HepG2 (cell line): ENCODE results near the gene AXIN1. TPM values are rescaled to one million over a fixed set of nuclear protein-coding genes. Genes with fewer than 3 reads are reported as not detected.

Experiments used
- EEA1 ChIP-seq: sonication (generic); formaldehyde crosslinking; IDR thresholded peaks from 2 replicates; pipeline ENCODE4 v1.5.1; 2020; ENCODE audit warnings: mild to moderate bottlenecking, missing genetic modification reagents, borderline replicate concordance
- ETV5 ChIP-seq: IDR thresholded peaks from 2 replicates; pipeline ENCODE4 v1.6.1; 2018; ENCODE audit warnings: missing biosample characterization, missing genetic modification reagents, inconsistent platforms, borderline replicate concordance
- FOXK1 ChIP-seq: sonication (generic); formaldehyde crosslinking; IDR thresholded peaks from 2 replicates; pipeline ENCODE4 v1.4.0; 2020; ENCODE audit warnings: low read depth, missing genetic modification reagents, borderline replicate concordance
- GATAD2A ChIP-seq: IDR thresholded peaks from 2 replicates; pipeline ENCODE4 v1.6.1; 2016
- HNRNPUL1 ChIP-seq: fragments of 200-400 bp; formaldehyde crosslinking; IDR thresholded peaks from 2 replicates; pipeline ENCODE4 v1.6.1; 2017; ENCODE audit warnings: low read depth, mild to moderate bottlenecking, low read length, moderate library complexity
- NFRKB ChIP-seq: fragments of 450-650 bp; IDR thresholded peaks from 2 replicates; pipeline ENCODE4 v1.6.1; 2017
- NR2F6 ChIP-seq, 2 experiments: IDR thresholded peaks; 2 replicates each; pipeline ENCODE4 v1.6.1; 2016; ENCODE audit warnings: antibody characterized with exemption in 1 of 2, mild to moderate bottlenecking in 1 of 2
- POLR2A ChIP-seq, 2 experiments: IDR thresholded peaks; 2 replicates each; pipeline ENCODE4 v1.6.1; 2011; ENCODE audit warnings: low read depth in 2 of 2, low read length in 2 of 2, mild to moderate bottlenecking in 1 of 2, moderate library complexity in 1 of 2; ENCODE audit not compliant: insufficient read depth in 1 of 2
- RBM39 ChIP-seq: fragments of 200-400 bp; formaldehyde crosslinking; IDR thresholded peaks from one replicate; pipeline ENCODE4 v1.6.1; 2018; ENCODE audit warnings: antibody characterized with exemption, mild to moderate bottlenecking, low read depth, low read length; ENCODE audit not compliant: poor library complexity, severe bottlenecking
- SETDB1 ChIP-seq: sonication (generic); formaldehyde crosslinking; IDR thresholded peaks from 2 replicates; pipeline ENCODE4 v1.5.1; 2020; ENCODE audit warnings: missing genetic modification reagents, mild to moderate bottlenecking, borderline replicate concordance
- SRSF4 ChIP-seq: fragments of 200-400 bp; formaldehyde crosslinking; IDR thresholded peaks from one replicate; pipeline ENCODE4 v1.6.1; 2018; ENCODE audit warnings: mild to moderate bottlenecking, low read depth, low read length, moderate library complexity; ENCODE audit not compliant: poor library complexity, severe bottlenecking
- TEAD3 ChIP-seq: optimal IDR thresholded peaks from 2 replicates; pipeline ENCODE3; 2016; ENCODE audit warnings: borderline replicate concordance
- U2AF2 ChIP-seq: fragments of 200-400 bp; formaldehyde crosslinking; IDR thresholded peaks from 2 replicates; pipeline ENCODE4 v1.6.1; 2017; ENCODE audit warnings: low read depth, mild to moderate bottlenecking, low read length
- ZBTB38 ChIP-seq: sonication (generic); formaldehyde crosslinking; IDR thresholded peaks from 2 replicates; pipeline ENCODE4 v1.5.1; 2020; ENCODE audit warnings: mild to moderate bottlenecking, missing genetic modification reagents
- ZFAT ChIP-seq: sonication (generic); formaldehyde crosslinking; conservative IDR thresholded peaks from 2 replicates; pipeline ENCODE4 v1.8.1; 2023; ENCODE audit warnings: missing genetic modification reagents, inconsistent platforms
- ZKSCAN8 ChIP-seq: IDR thresholded peaks from 2 replicates; pipeline ENCODE4 v1.6.1; 2016; ENCODE audit warnings: borderline replicate concordance, missing genetic modification reagents, missing compliant biosample characterization
- ZNF263 ChIP-seq: sonication (generic); formaldehyde crosslinking; IDR thresholded peaks from 2 replicates; pipeline ENCODE4 v1.4.0; 2020; ENCODE audit warnings: missing genetic modification reagents
- ZNF296 ChIP-seq: sonication (generic); formaldehyde crosslinking; conservative IDR thresholded peaks from 2 replicates; pipeline ENCODE4 v1.5.0; 2020; ENCODE audit warnings: mild to moderate bottlenecking, missing genetic modification reagents
- ZNF333 ChIP-seq: sonication (generic); formaldehyde crosslinking; IDR thresholded peaks from 2 replicates; pipeline ENCODE4 v1.4.0; 2020; ENCODE audit warnings: mild to moderate bottlenecking, missing genetic modification reagents, borderline replicate concordance
- ZNF414 ChIP-seq: sonication (generic); formaldehyde crosslinking; IDR thresholded peaks from 2 replicates; pipeline ENCODE4 v1.5.0; 2020; ENCODE audit warnings: missing genetic modification reagents
- ZNF460 ChIP-seq: sonication (generic); formaldehyde crosslinking; IDR thresholded peaks from 2 replicates; pipeline ENCODE4 v1.5.1; 2020; ENCODE audit warnings: missing genetic modification reagents, mild to moderate bottlenecking, borderline replicate concordance
- ZNF891 ChIP-seq: sonication (generic); formaldehyde crosslinking; IDR thresholded peaks from 2 replicates; pipeline ENCODE4 v1.5.0; 2020; ENCODE audit warnings: mild to moderate bottlenecking, missing genetic modification reagents
- polyA plus RNA-seq, 8 experiments: library from polyadenylated mRNA; depleted of rRNA in 3 of 8; stranded (reverse) in 7 of 8; unstranded in 1 of 8; fragments of >200 nt; fragmentation: Illumina TruSeq in 4 of 8; extraction: Trizol in 4 of 8; gene quantifications; 2 replicates each; pipeline versions ENCODE4 v1.2.1 to v1.2.3, GENCODE V29; 2011 to 2016; ENCODE audit warnings: low read depth in 4 of 8, missing spikeins in 1 of 8, mixed read lengths in 1 of 8; ENCODE audit not compliant: insufficient read depth in 1 of 8
- total RNA-seq, 5 experiments: library from RNA; depleted of rRNA; stranded (reverse); fragments of >200 nt; fragmentation: Illumina TruSeq; extraction: Trizol; gene quantifications; 2 replicates each; pipeline ENCODE4 v1.2.3, GENCODE V29; 2016; ENCODE audit warnings: low read depth in 1 of 5
- TF ChIP-seq, protein P1 (sequence below): sonication (generic); formaldehyde crosslinking; IDR thresholded peaks from 2 replicates; pipeline ENCODE4 v1.5.0; 2020; ENCODE audit warnings: mild to moderate bottlenecking, missing genetic modification reagents, borderline replicate concordance
- TF ChIP-seq, protein P2 (sequence below): sonication (generic); formaldehyde crosslinking; IDR thresholded peaks from 2 replicates; pipeline ENCODE4 v1.4.0; 2020; ENCODE audit warnings: missing genetic modification reagents

The AXIN1 gene
- total and polyA plus RNA-seq, 2 of the 13 experiments (the other 11 are each of a cell fraction or from before 2014, with no cell fraction given) = 24.0 to 26.0 TPM

- no peak for TF ChIP-seq ZNF296 (CRISPR knock-in tag)
- TF ChIP-seq, protein P1, sequence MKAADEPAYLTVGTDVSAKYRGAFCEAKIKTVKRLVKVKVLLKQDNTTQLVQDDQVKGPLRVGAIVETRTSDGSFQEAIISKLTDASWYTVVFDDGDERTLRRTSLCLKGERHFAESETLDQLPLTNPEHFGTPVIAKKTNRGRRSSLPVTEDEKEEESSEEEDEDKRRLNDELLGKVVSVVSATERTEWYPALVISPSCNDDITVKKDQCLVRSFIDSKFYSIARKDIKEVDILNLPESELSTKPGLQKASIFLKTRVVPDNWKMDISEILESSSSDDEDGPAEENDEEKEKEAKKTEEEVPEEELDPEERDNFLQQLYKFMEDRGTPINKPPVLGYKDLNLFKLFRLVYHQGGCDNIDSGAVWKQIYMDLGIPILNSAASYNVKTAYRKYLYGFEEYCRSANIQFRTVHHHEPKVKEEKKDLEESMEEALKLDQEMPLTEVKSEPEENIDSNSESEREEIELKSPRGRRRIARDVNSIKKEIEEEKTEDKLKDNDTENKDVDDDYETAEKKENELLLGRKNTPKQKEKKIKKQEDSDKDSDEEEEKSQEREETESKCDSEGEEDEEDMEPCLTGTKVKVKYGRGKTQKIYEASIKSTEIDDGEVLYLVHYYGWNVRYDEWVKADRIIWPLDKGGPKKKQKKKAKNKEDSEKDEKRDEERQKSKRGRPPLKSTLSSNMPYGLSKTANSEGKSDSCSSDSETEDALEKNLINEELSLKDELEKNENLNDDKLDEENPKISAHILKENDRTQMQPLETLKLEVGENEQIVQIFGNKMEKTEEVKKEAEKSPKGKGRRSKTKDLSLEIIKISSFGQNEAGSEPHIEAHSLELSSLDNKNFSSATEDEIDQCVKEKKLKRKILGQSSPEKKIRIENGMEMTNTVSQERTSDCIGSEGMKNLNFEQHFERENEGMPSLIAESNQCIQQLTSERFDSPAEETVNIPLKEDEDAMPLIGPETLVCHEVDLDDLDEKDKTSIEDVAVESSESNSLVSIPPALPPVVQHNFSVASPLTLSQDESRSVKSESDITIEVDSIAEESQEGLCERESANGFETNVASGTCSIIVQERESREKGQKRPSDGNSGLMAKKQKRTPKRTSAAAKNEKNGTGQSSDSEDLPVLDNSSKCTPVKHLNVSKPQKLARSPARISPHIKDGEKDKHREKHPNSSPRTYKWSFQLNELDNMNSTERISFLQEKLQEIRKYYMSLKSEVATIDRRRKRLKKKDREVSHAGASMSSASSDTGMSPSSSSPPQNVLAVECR = peak; percentile 40; the same call in 1 of the 2 replicates
- TF ChIP-seq NR2F6 (IDR thresholded peaks at IDR 0.05) = peak; percentile 43; the same call in 1 of the 2 replicates
- peak; percentile 74 for TF ChIP-seq NR2F6 (CRISPR knock-in tag; IDR thresholded peaks at IDR 0.05)
- no peak for TF ChIP-seq HNRNPUL1
- no peak for TF ChIP-seq FOXK1 (CRISPR knock-in tag)
- no peak for TF ChIP-seq U2AF2
- TF ChIP-seq SRSF4 = no peak
- TF ChIP-seq, protein P2, sequence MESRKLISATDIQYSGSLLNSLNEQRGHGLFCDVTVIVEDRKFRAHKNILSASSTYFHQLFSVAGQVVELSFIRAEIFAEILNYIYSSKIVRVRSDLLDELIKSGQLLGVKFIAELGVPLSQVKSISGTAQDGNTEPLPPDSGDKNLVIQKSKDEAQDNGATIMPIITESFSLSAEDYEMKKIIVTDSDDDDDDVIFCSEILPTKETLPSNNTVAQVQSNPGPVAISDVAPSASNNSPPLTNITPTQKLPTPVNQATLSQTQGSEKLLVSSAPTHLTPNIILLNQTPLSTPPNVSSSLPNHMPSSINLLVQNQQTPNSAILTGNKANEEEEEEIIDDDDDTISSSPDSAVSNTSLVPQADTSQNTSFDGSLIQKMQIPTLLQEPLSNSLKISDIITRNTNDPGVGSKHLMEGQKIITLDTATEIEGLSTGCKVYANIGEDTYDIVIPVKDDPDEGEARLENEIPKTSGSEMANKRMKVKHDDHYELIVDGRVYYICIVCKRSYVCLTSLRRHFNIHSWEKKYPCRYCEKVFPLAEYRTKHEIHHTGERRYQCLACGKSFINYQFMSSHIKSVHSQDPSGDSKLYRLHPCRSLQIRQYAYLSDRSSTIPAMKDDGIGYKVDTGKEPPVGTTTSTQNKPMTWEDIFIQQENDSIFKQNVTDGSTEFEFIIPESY (CRISPR knock-in tag) = peak; percentile 75; the same call in 1 of the 2 replicates
- TF ChIP-seq GATAD2A (CRISPR knock-in tag) = peak; percentile 33; the same call in 1 of the 2 replicates
- TF ChIP-seq ZNF414 (CRISPR knock-in tag) = no peak
- TF ChIP-seq ZFAT = no peak
- no peak for TF ChIP-seq ZNF891 (CRISPR knock-in tag)
- peak; percentile 95 for TF ChIP-seq ZBTB38 (CRISPR knock-in tag)
- no peak for TF ChIP-seq NFRKB
- no peak for TF ChIP-seq ZNF460
- peak; percentile 18 for TF ChIP-seq TEAD3
- no peak for TF ChIP-seq RBM39
- TF ChIP-seq ZNF333 (CRISPR knock-in tag) = no peak
- TF ChIP-seq ZKSCAN8 (CRISPR knock-in tag) = no peak
- TF ChIP-seq ETV5 (CRISPR knock-in tag) = peak; percentile 53; the same call in 1 of the 2 replicates
- peak in 1 of 2 experiments; percentile 42; a peak in 1 of 4 replicates for TF ChIP-seq POLR2A (IDR thresholded peaks at IDR 0.05; ENCODE audit: insufficient read depth in 1 of 2, low read depth in 2 of 2, low read length in 2 of 2)
- TF ChIP-seq SETDB1 = no peak
- no peak for TF ChIP-seq EEA1 (CRISPR knock-in tag)
- peak; percentile 89 for TF ChIP-seq ZNF263 (CRISPR knock-in tag)
Observed at GRCh38 chr16:349211-349610, 3.3 kb downstream of the AXIN1 start (continued).
